ENCODE results near the gene BACH2. TPM values are rescaled to one million over a fixed set of nuclear protein-coding genes. Genes with fewer than 3 reads are reported as not detected.

BACH2 gene
- total RNA-seq, 2 donors from 2014 or later, result 0.52 to 1.2 TPM

- intact Hi-C loops (cut with DNase I), result no loop called here
Measured at GRCh38 chr6:90268178-90268577, 28.5 kb downstream of the BACH2 start.

GRCh38 chr6:90266905-90267621, 29.6 kb downstream of the BACH2 start:
- Histone ChIP-seq H3K4me3 (no peak overlapping the region), H3K27ac (no peak overlapping the region), H3K36me3 (no peaks in the 10 kb centered on the region), H3K27me3 (no peaks in the 10 kb centered on the region), H3K9me3 (no peaks in the 10 kb centered on the region), H3K9ac (ENCODE audit: low read depth in 2 of 2, low read length in 2 of 2) (no peak overlapping the region), H3K4me1 (no peaks in the 10 kb centered on the region)
- intact Hi-C loops (cut with DNase I), result no loop called here
- no peak for DNase-seq
- no peak for TF ChIP-seq CTCF (IDR thresholded peaks at IDR 0.05)

More at GRCh38 chr6:90268178-90268577, 28.5 kb downstream of the BACH2 start:
- DNase-seq, result no peak
- no peak overlapping the region for H3K4me3 ChIP-seq
- no peak for TF ChIP-seq CTCF (IDR thresholded peaks at IDR 0.05)
- no peak overlapping the region for H3K9ac ChIP-seq (ENCODE audit: low read depth in 2 of 2, low read length in 2 of 2)
- no peaks in the 10 kb centered on the region for H3K4me1 ChIP-seq
- H3K27me3 ChIP-seq, result no peaks in the 10 kb centered on the region
- no peaks in the 10 kb centered on the region for H3K36me3 ChIP-seq
- no peak overlapping the region for H3K27ac ChIP-seq
- H3K9me3 ChIP-seq, result no peaks in the 10 kb centered on the region

GRCh38 chr6:90264561-90264960, 32.1 kb downstream of the BACH2 start:
- no peaks in the 10 kb centered on the region for H3K9me3 ChIP-seq
- intact Hi-C loops (cut with DNase I), result no loop called here
- H3K4me1 ChIP-seq, result no peaks in the 10 kb centered on the region
- no peak overlapping the region for H3K9ac ChIP-seq (ENCODE audit: low read depth in 2 of 2, low read length in 2 of 2)
- no peak overlapping the region for H3K27ac ChIP-seq
- H3K36me3 ChIP-seq, result no peaks in the 10 kb centered on the region
- no peaks in the 10 kb centered on the region for H3K27me3 ChIP-seq
- TF ChIP-seq CTCF (IDR thresholded peaks at IDR 0.05), result no peak
- DNase-seq, result no peak
- H3K4me3 ChIP-seq, result no peak overlapping the region

- no peak for TF ChIP-seq CTCF (IDR thresholded peaks at IDR 0.05)
- H3K4me3 ChIP-seq, result no peak overlapping the region
- no peak overlapping the region for H3K9ac ChIP-seq (ENCODE audit: low read depth in 2 of 2, low read length in 2 of 2)
- DNase-seq, result no peak
- H3K27me3 ChIP-seq, result no peaks in the 10 kb centered on the region
- no peaks in the 10 kb centered on the region for H3K36me3 ChIP-seq
- no peaks in the 10 kb centered on the region for H3K9me3 ChIP-seq
- intact Hi-C loops (cut with DNase I), result no loop called here
- H3K4me1 ChIP-seq, result no peaks in the 10 kb centered on the region
- H3K27ac ChIP-seq, result no peak overlapping the region
Measured at GRCh38 chr6:90263633-90264032, 33.0 kb downstream of the BACH2 start.

GRCh38 chr6:90261801-90262200, 34.8 kb downstream of the BACH2 start:
- no peak overlapping the region for H3K27ac ChIP-seq
- H3K9ac ChIP-seq (ENCODE audit: low read depth in 2 of 2, low read length in 2 of 2), result no peak overlapping the region
- H3K27me3 ChIP-seq, result no peaks in the 10 kb centered on the region
- no peaks in the 10 kb centered on the region for H3K4me1 ChIP-seq
- no peak overlapping the region for H3K4me3 ChIP-seq
- no peaks in the 10 kb centered on the region for H3K36me3 ChIP-seq
- TF ChIP-seq CTCF (IDR thresholded peaks at IDR 0.05), result no peak
- intact Hi-C loops (cut with DNase I), result no loop called here
- DNase-seq, result no peak
- H3K9me3 ChIP-seq, result no peaks in the 10 kb centered on the region
